H1 (cell line): Measurements from ENCODE around the gene HOATZ. TPM values are rescaled to one million over a fixed set of nuclear protein-coding genes. Genes with fewer than 3 reads are reported as not detected.

Experiments
- CHD2 ChIP-seq: IDR thresholded peaks from 2 replicates; pipeline ENCODE4 v1.6.1; 2012; ENCODE audit warnings: low read length, improper control_type of control experiment
- EP300 ChIP-seq, 2 experiments: IDR thresholded peaks; 1 replicate in 1 of 2; 2 replicates in 1 of 2; pipeline ENCODE4 v1.6.1; 2011 to 2012; ENCODE audit warnings: low read depth in 2 of 2, low read length in 2 of 2, mild to moderate bottlenecking in 2 of 2, borderline replicate concordance in 1 of 2, inconsistent platforms in 1 of 2, moderate library complexity in 1 of 2
- HDAC2 ChIP-seq, 2 experiments: fragments of 300-600 bp in 1 of 2; sonication (generic) in 1 of 2; IDR thresholded peaks; 2 replicates each; pipeline ENCODE4 v1.6.1; 2011 to 2012; ENCODE audit warnings: low read depth in 2 of 2, low read length in 2 of 2, mild to moderate bottlenecking in 2 of 2, moderate library complexity in 2 of 2, borderline replicate concordance in 1 of 2, inconsistent platforms in 1 of 2
- JUND ChIP-seq: IDR thresholded peaks from 2 replicates; pipeline ENCODE4 v1.6.1; 2011; ENCODE audit warnings: mild to moderate bottlenecking, improper control_type of control experiment, low read length
- KDM1A ChIP-seq: fragments of 200-600, 300-600 bp; sonication (generic); IDR thresholded peaks from 2 replicates; pipeline ENCODE4 v1.7.1; 2016; ENCODE audit warnings: mild to moderate bottlenecking, low read length, borderline replicate concordance
- KDM5A ChIP-seq: fragments of 200-600 bp; IDR thresholded peaks from 2 replicates; pipeline ENCODE4 v1.7.1; 2012; ENCODE audit warnings: mild to moderate bottlenecking, low read length, inconsistent platforms, mixed read lengths
- SIN3A ChIP-seq, 2 experiments: IDR thresholded peaks in 1 of 2; conservative IDR thresholded peaks in 1 of 2; 2 replicates each; pipeline ENCODE4 v1.6.1; 2011 to 2012; ENCODE audit warnings: low read length in 2 of 2, improper control_type of control experiment in 1 of 2, low read depth in 1 of 2, mild to moderate bottlenecking in 1 of 2
- TAF1 ChIP-seq: IDR thresholded peaks from 2 replicates; pipeline ENCODE4 v1.6.1; 2011; ENCODE audit warnings: mild to moderate bottlenecking, low read depth, low read length
- TBP ChIP-seq: IDR thresholded peaks from 2 replicates; pipeline ENCODE4 v1.6.1; 2011; ENCODE audit warnings: low read depth, low read length, improper control_type of control experiment
- ZNF274 ChIP-seq: IDR thresholded peaks from 2 replicates; pipeline ENCODE4 v1.7.0; 2012; ENCODE audit warnings: low read length, borderline replicate concordance; ENCODE audit errors: extremely low read depth
- polyA plus RNA-seq, 7 experiments: library from polyadenylated mRNA; depleted of rRNA in 3 of 7; stranded (reverse) in 5 of 7; unstranded in 2 of 7; fragments of >200 nt in 5 of 7; fragments of 200-250 nt in 2 of 7; gene quantifications; 1 replicate in 5 of 7; 2 replicates in 1 of 7; 4 replicates in 1 of 7; pipeline versions ENCODE4 v1.2.1 to v1.2.3, GENCODE V29; 2011 to 2013; ENCODE audit warnings: missing spikeins in 2 of 7, mixed read lengths in 2 of 7
- total RNA-seq: library from RNA; stranded (reverse); fragmentation: NEBNext Ultra II Directional; extraction: Animal tissue kit (Norgen Biotek cat#: 25700); gene quantifications from 2 replicates; pipeline ENCODE4 v1.2.1, GENCODE V29; 2021
- TF ChIP-seq, protein P1 (sequence below): IDR thresholded peaks from 2 replicates; pipeline ENCODE4 v1.6.1; 2012; ENCODE audit warnings: inconsistent platforms
- TF ChIP-seq, protein P2 (sequence below): IDR thresholded peaks from 2 replicates; pipeline ENCODE4 v1.6.1; 2012; ENCODE audit warnings: inconsistent platforms

HOATZ gene
- total and polyA plus RNA-seq, 2 of the 8 experiments (the other 6 are each of a cell fraction or from before 2014, with no cell fraction given) = not detected

DNA sequence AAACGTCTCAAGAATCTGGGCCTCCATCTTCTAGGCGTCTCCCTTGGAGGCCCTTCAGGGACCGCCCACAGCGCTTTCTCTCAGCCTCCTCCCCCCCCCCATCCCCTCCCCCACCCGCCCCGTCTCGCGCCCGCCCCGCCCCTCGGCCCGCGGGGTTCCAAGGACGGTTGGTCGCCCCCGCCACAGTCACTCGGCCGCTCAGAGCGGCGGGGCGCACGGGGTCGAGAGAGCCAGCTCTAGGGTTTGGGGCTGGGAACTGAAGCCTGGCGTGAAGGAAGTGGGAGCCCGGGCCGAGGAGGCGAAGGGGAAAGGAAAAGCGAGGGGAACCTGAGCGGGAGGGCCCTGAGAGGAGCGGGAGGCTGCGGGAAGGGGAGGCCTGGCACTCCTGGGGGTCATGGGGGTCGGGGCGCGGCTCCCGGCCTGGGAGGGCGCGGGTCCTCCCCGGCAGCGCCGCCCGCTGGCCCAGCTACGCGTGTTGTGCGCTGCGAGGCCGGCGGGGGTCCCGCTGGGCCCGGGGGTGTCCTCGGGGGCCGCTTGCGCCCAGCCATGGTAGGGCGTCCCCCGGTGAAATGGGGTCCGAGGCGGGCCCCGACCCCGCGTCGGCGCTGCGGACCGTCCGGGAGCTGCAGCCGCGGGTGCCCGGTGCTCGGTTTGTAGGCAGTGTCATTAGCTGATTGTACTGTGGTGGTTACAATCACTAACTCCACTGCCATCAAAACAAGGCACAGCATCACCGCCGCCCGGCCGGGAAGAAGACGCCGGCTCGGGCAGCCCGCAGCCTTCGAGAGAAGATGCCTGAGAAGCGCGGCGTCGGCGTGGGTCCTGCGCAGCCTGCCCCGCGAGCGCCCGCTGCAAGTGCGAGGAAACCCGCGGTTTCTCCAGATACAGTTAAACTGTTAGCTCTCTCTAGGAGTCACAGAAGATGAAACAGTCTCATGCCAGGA is 2.0 kb upstream of the HOATZ start, which contains the start of gene BTG4 (continued):
- no peak for TF ChIP-seq KDM5A
- TF ChIP-seq, protein P1, sequence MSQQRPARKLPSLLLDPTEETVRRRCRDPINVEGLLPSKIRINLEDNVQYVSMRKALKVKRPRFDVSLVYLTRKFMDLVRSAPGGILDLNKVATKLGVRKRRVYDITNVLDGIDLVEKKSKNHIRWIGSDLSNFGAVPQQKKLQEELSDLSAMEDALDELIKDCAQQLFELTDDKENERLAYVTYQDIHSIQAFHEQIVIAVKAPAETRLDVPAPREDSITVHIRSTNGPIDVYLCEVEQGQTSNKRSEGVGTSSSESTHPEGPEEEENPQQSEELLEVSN = peak; percentile 79
- TF ChIP-seq, protein P2, sequence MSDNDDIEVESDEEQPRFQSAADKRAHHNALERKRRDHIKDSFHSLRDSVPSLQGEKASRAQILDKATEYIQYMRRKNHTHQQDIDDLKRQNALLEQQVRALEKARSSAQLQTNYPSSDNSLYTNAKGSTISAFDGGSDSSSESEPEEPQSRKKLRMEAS = peak; percentile 54
- peak in 1 of 2 experiments; percentile 24; a peak in 1 of 4 replicates for TF ChIP-seq HDAC2 (IDR thresholded peaks at IDR 0.05; ENCODE audit: borderline replicate concordance in 1 of 2, low read depth in 2 of 2, low read length in 2 of 2)
- peak; percentile 21; the same call in 1 of the 2 replicates for TF ChIP-seq TBP
- TF ChIP-seq CHD2 = no peak
- TF ChIP-seq SIN3A (conservative IDR thresholded peaks at IDR 0.05 in 1 of 2, IDR thresholded peaks at IDR 0.05 in 1 of 2; ENCODE audit: low read depth in 1 of 2, low read length in 2 of 2) = no peak
- TF ChIP-seq TAF1 = no peak
- no peak for TF ChIP-seq ZNF274
- TF ChIP-seq EP300 (IDR thresholded peaks at IDR 0.05; ENCODE audit: borderline replicate concordance in 1 of 2, low read depth in 2 of 2, low read length in 2 of 2) = no peak
- TF ChIP-seq JUND = no peak
- no peak for TF ChIP-seq KDM1A
